ENCODE data around the gene MSLN. TPM values are rescaled to one million over a fixed set of nuclear protein-coding genes. Genes with fewer than 3 reads are reported as not detected.
"Not testable (repeated sequence)": the region's sequence is repeated elsewhere in the genome, so short reads cannot be mapped to it uniquely, and the experiment has no call there.

MSLN gene
- total RNA-seq, 1 donor from 2014 or later = 0.91 TPM

DNA sequence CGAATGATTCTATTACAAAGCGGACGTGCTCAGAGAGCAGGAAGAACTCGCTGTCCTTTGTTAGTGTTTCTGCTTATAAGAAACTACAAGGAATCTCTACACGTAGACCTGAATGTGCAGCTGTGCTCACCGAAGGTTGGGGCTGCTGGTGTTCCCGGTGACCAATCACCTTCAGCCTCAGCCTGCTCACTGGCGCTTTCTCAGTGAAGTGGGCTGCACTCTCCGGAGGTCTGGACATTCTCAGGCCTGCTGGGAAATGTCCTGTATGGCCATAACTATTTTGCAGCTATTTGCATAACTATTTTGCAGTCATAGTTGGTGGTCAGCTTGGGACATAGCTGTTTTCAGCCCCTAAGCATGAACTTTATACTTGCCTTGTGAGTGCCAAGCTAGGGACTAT lies 10.0 kb upstream of the MSLN start:
- Histone ChIP-seq H3K36me3 (no peaks in the 10 kb centered on the region), H3K4me3 (no peak overlapping the region), H3K27ac (replicated peaks) (no peak overlapping the region), H3K9me3 (replicated peaks) (no peaks in the 10 kb centered on the region), H3K27me3 (ENCODE audit: low read depth) (peaks cover 38% of the 10 kb centered on the region), H3K4me1 (no peaks in the 10 kb centered on the region)
- TF ChIP-seq, protein P1, sequence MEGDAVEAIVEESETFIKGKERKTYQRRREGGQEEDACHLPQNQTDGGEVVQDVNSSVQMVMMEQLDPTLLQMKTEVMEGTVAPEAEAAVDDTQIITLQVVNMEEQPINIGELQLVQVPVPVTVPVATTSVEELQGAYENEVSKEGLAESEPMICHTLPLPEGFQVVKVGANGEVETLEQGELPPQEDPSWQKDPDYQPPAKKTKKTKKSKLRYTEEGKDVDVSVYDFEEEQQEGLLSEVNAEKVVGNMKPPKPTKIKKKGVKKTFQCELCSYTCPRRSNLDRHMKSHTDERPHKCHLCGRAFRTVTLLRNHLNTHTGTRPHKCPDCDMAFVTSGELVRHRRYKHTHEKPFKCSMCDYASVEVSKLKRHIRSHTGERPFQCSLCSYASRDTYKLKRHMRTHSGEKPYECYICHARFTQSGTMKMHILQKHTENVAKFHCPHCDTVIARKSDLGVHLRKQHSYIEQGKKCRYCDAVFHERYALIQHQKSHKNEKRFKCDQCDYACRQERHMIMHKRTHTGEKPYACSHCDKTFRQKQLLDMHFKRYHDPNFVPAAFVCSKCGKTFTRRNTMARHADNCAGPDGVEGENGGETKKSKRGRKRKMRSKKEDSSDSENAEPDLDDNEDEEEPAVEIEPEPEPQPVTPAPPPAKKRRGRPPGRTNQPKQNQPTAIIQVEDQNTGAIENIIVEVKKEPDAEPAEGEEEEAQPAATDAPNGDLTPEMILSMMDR (IDR thresholded peaks at IDR 0.05; ENCODE audit: borderline replicate concordance) = no peak
- intact Hi-C loops (cut with micrococcal nuclease) = no loop called here
- DNase-seq = no peak

DNA sequence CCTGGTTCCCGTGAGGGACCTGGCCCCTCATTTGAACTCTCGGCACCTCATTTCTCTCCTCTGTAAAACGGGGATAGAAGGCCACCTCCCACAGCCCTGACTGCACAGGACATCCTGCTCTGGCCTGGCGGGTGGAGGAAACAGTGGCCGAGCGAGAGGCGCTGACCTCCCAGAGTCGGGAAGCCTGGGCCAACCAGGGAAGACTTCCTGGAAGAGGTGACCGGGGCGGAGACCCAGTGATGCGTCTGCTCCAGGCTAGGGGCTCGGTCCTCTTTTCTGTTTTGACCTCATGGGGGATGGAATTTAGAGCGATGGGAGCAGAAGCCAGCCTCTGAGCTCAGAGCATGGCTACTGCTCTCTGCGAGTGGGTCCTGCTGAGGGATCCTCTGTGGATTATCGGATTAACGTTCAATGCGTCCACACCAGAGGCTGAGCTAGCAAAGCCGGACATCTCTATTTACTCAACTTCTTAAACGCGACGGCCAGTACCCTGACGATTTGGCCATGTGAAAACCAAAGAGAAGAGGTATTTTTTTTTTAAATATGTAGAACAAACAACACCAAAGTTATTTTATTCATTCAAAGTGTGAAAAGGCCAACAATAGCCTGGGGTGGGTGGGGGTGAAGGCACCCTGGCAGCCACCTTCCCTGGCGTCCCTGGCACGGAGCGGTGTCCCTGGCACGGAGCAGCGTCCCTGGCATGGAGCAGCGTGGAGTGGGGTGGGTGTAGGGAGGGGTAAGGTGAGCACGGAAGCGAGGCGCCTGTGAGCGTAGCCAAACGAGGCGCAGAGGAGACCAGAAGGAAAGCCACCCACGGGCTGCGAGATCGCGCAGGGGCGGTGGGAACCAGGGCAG lies 9.2 kb upstream of the MSLN start:
- TF ChIP-seq, protein P1 (IDR thresholded peaks at IDR 0.05; ENCODE audit: borderline replicate concordance) = no peak
- DNase-seq = no peak
- no peak overlapping the region for H3K27ac ChIP-seq (replicated peaks)
- no peaks in the 10 kb centered on the region for H3K9me3 ChIP-seq (replicated peaks)
- H3K4me1 ChIP-seq = no peaks in the 10 kb centered on the region
- intact Hi-C loops (cut with micrococcal nuclease) = no loop called here
- no peak overlapping the region for H3K4me3 ChIP-seq
- H3K36me3 ChIP-seq = no peaks in the 10 kb centered on the region
- peaks cover 34% of the 10 kb centered on the region for H3K27me3 ChIP-seq (ENCODE audit: low read depth)

DNA sequence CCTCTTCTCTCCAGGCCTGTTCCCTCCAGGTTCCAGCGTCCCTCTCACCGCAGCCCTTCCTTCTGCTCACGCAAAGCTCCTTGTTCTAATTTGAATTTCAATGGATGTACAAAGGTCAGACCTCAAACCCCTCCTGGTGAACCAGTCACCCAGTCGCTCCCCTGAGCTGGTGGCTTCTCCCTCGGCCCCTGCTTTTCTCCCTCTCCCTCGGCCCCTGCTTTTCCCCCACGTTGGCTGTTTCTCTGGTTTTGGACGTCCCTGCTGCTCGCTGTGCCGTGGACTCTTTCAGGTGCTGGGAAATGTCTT lies 8.6 kb upstream of the MSLN start:
- intact Hi-C loops (cut with micrococcal nuclease) = no loop called here
- Histone ChIP-seq H3K9me3 (replicated peaks) (no peaks in the 10 kb centered on the region), H3K36me3 (no peaks in the 10 kb centered on the region), H3K4me1 (no peaks in the 10 kb centered on the region), H3K27me3 (ENCODE audit: low read depth) (peaks cover 34% of the 10 kb centered on the region), H3K4me3 (no peak overlapping the region), H3K27ac (replicated peaks) (no peak overlapping the region)
- no peak for DNase-seq
- TF ChIP-seq, protein P1 (IDR thresholded peaks at IDR 0.05; ENCODE audit: borderline replicate concordance) = no peak

DNA sequence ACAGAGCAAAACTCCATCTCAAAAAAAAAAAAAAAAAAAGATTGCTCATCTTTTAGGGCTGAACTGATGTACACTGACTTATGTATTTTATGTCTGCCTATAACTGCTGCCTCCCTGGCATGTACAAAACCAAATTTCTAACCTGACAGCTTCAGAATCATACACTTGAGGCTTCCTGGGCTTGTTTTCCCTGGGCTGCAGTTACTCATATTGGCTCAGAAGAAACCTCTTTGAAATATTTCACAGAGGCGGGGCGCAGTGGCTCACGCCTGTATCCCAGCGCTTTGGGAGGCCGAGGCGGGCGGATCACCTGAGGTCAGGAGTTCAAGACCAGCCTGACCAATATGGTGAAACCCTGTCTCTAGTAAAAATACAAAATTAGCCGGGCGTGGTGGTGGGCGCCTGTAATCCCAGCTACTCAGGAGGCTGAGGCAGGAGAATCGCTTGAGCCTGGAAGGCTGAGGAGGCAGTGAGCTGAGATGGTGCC lies 6.4 kb upstream of the MSLN start:
- H3K27me3 ChIP-seq (ENCODE audit: low read depth) = peaks cover 34% of the 10 kb centered on the region
- H3K27ac ChIP-seq (replicated peaks); DNase-seq; H3K4me1 ChIP-seq; H3K9me3 ChIP-seq (replicated peaks); intact Hi-C loops (cut with micrococcal nuclease); H3K36me3 ChIP-seq; H3K4me3 ChIP-seq: not testable (repeated sequence)

DNA sequence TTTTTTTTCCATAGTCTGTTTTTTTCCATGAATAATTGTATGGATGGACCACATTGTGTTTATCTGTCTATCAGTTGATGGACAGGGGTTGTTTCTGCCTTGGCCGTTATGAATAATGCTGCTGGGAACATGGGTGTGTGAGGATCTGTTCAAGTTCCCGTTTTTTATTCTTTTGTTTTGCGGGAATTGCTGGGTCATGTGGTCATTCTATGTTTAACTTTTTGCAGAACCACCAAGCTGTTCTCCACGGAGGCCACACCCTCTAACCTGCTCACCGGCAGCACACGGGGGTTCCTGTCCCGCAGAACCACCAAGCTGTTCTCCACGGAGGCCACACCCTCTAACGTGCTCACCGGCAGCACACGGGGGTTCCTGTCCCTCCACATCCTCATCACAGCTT lies 5.9 kb upstream of the MSLN start:
- Histone ChIP-seq H3K27me3 (ENCODE audit: low read depth) (peaks cover 34% of the 10 kb centered on the region), H3K36me3 (no peaks in the 10 kb centered on the region), H3K9me3 (replicated peaks) (no peaks in the 10 kb centered on the region), H3K27ac (replicated peaks) (no peak overlapping the region), H3K4me3 (no peak overlapping the region), H3K4me1 (no peaks in the 10 kb centered on the region)
- intact Hi-C loops (cut with micrococcal nuclease) = no loop called here
- TF ChIP-seq, protein P1 (IDR thresholded peaks at IDR 0.05; ENCODE audit: borderline replicate concordance) = no peak
- DNase-seq = no peak

DNA sequence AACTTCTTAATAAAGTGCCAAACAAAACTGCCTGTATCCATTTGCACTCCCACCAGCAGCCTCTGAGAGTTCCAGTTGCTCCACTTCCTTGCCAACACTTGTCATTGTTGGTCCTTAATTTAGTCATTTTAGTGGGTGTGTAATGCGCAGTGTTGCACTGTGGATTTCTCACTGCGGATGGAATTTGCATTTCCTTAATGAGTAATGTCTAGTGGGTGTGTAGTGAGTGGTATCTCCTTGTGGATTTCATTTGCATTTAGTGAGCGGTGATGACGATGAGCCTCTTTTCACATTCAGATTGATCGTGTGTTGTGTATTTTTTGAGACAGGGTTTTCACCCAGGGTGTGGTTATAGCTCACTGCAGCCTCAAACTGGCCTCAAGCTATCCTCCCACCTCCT lies 4.1 kb upstream of the MSLN start:
- TF ChIP-seq, protein P1 (IDR thresholded peaks at IDR 0.05; ENCODE audit: borderline replicate concordance) = no peak
- Histone ChIP-seq H3K27me3 (ENCODE audit: low read depth) (peaks cover 44% of the 10 kb centered on the region), H3K27ac (replicated peaks) (no peak overlapping the region), H3K4me3 (no peak overlapping the region), H3K9me3 (replicated peaks) (no peaks in the 10 kb centered on the region), H3K36me3 (no peaks in the 10 kb centered on the region), H3K4me1 (no peaks in the 10 kb centered on the region)
- DNase-seq = no peak
- intact Hi-C loops (cut with micrococcal nuclease) = no loop called here
